Ovary (tissue), 9 donors: ENCODE results near the gene MYO9B. TPM values are rescaled to one million over a fixed set of nuclear protein-coding genes. Genes with fewer than 3 reads are reported as not detected.
A peak's percentile ranks its signal among the peaks of the same experiment; 100 is the strongest.

Experiments
- DNase-seq, 5 donors: peaks; one replicate each; pipeline ENCODE4 v3.0.0-alpha.2; 2019 to 2020
- H3K27ac ChIP-seq, 2 donors: fragments of 200-600 bp; one replicate each; pipeline versions ENCODE4 v1.5.1 to v1.8.0; 2019 to 2022
- H3K27me3 ChIP-seq: fragments of 200-600 bp; one replicate; pipeline ENCODE4 v1.8.0; 2022
- H3K36me3 ChIP-seq: fragments of 200-600 bp; sonication (generic); one replicate; pipeline ENCODE4 v1.5.1; 2019
- H3K4me1 ChIP-seq: one replicate; pipeline ENCODE4 v1.8.1; 2013; ENCODE audit warnings: mild to moderate bottlenecking, moderate library complexity; ENCODE audit not compliant: insufficient read depth
- H3K4me3 ChIP-seq: fragments of 200-600 bp; sonication (generic); one replicate; pipeline ENCODE4 v1.5.1; 2017
- H3K9me3 ChIP-seq, 2 donors: fragments of 200-600 bp in 1 of 2; sonication (generic) in 1 of 2; one replicate each; pipeline versions ENCODE4 v1.5.1 to v1.8.1; 2013 to 2019; ENCODE audit warnings: mild to moderate bottlenecking in 1 of 2, moderate library complexity in 1 of 2
- CTCF ChIP-seq, 3 donors: fragments of 450-650 bp in 2 of 3; fragments of 200-600 bp in 1 of 3; IDR thresholded peaks; one replicate each; pipeline versions ENCODE4 v1.5.1 to v1.8.0; 2016 to 2022; ENCODE audit warnings: antibody characterized with exemption in 3 of 3, mild to moderate bottlenecking in 1 of 3
- EP300 ChIP-seq: sonication (generic); formaldehyde crosslinking; IDR thresholded peaks from one replicate; pipeline ENCODE4 v1.6.1; 2017; ENCODE audit warnings: antibody characterized with exemption
- POLR2A ChIP-seq: fragments of 450-650 bp; IDR thresholded peaks from one replicate; pipeline ENCODE4 v1.6.1; 2017; ENCODE audit warnings: antibody characterized with exemption, mild to moderate bottlenecking, moderate library complexity
- WGBS, 3 donors: extraction: QIAGEN DNeasy Blood & Tissue Kit in 1 of 3; methylation state at CpG; one replicate each; pipeline versions ENCODE4 v1.1.5 to v1.1.7; 2013 to 2017; 5-methylcytosine and 5-hydroxymethylcytosine counted together
- intact Hi-C, 4 donors: fragments of 100-400 bp; cut with DNase I; formaldehyde crosslinking; loops; one replicate each; pipeline versions ENCODE4 v1.11.0 to v1.15.1; 2022 to 2023
- polyA plus RNA-seq, 2 donors: library from polyadenylated mRNA; stranded (reverse); fragments of 200-250 nt in 1 of 2; fragments of 350-450 nt in 1 of 2; fragmentation: Illumina TruSeq in 1 of 2; extraction: RNeasy Lipid Tissue Mini Kit (QIAGEN cat#74804) in 1 of 2; gene quantifications; one replicate each; pipeline ENCODE4 v1.2.3, GENCODE V29; 2013 to 2014
- total RNA-seq, 7 donors: library from RNA; depleted of rRNA in 2 of 7; stranded (reverse); fragments of >200 nt in 2 of 7; fragmentation: NEBNext Ultra II Directional in 3 of 7; extraction: Animal tissue kit (Norgen Biotek cat#: 25700) in 3 of 7; gene quantifications; one replicate each; pipeline versions ENCODE4 v1.1.0 to v1.2.4, GENCODE V29; 2016 to 2023
- donor health status: DM: no; HTN: no; CAD: no; lungs with moderate emphysema.
- donor health status: DM: no; HTN: no; CAD: no.
- donor health status: Bipolar disorder and iron deficiency.
- donor health status: DM: yes; HTN: yes; CAD: no.
- donor health status: DM: no; HTN: no; CAD: no.
- donor health status: DM: yes; HTN: yes; CAD: no.

MYO9B gene
- total and polyA plus RNA-seq, 9 donors: 17.9 to 56.3 (median 34.1) TPM

- 62 to 68% (median 63%) methylated on average over 21 of the region's 21 CpGs for WGBS, 3 donors
- no peaks in the 10 kb centered on the region for H3K36me3 ChIP-seq
- H3K4me3 ChIP-seq: no peak overlapping the region
- H3K27ac ChIP-seq: no peak overlapping the region
- TF ChIP-seq POLR2A (no peak), EP300 (no peak), CTCF (IDR thresholded peaks at IDR 0.05) (no peak)
- H3K4me1 ChIP-seq: peaks cover 4% of the 10 kb centered on the region
- H3K9me3 ChIP-seq: no peaks in the 10 kb centered on the region
- intact Hi-C loops: no loop called here
- no peaks in the 10 kb centered on the region for H3K27me3 ChIP-seq
- DNase-seq: peak in 2 of 5 donors; percentile 49 to 59
These were observed 172.6 kb downstream of the MYO9B start for GRCh38 chr19:17248011-17248776.

DNA sequence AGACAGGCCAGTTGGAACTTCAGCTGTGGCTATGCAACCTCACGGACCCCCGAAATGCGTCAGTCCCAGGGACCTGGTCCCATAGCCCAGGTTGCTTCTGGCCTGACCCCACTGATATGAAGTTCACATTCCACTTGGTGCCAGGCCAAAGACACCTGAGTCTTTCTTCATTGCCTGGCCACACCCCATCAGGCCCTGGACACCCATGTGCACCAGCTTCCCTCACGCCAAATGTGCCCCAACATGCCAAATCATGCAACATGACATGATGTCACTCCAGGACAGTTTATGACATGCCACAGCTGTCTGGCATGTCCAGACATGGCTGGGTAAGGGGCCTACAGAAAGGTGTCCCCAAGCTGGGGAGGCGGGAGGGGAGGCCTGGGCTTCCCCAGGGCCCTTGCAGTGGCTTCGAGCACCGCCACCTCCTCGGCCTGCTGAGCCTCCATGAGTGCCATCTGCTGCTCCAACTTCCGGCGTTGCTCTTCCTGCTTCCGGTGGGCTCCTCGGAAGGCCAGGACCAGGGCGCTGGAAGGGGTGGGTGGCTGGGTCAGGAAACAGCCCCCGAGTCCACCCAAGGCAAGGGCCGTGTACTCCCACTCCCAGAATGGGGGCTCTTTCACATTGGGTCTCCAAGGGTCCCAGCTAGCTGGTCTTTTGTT is 174.4 kb downstream of the MYO9B start:
- no peak overlapping the region for H3K4me3 ChIP-seq
- TF ChIP-seq EP300: no peak
- no peak for TF ChIP-seq POLR2A
- TF ChIP-seq CTCF (IDR thresholded peaks at IDR 0.05): no peak
- no peak overlapping the region for H3K27ac ChIP-seq
- WGBS, 3 donors: 83 to 86% (median 86%) methylated on average over 15 of the region's 15 CpGs
- intact Hi-C loops: no loop called here
- no peak for DNase-seq
- H3K4me1 ChIP-seq: peaks cover 4% of the 10 kb centered on the region
- H3K9me3 ChIP-seq: no peaks in the 10 kb centered on the region
- no peaks in the 10 kb centered on the region for H3K27me3 ChIP-seq
- H3K36me3 ChIP-seq: no peaks in the 10 kb centered on the region

DNA sequence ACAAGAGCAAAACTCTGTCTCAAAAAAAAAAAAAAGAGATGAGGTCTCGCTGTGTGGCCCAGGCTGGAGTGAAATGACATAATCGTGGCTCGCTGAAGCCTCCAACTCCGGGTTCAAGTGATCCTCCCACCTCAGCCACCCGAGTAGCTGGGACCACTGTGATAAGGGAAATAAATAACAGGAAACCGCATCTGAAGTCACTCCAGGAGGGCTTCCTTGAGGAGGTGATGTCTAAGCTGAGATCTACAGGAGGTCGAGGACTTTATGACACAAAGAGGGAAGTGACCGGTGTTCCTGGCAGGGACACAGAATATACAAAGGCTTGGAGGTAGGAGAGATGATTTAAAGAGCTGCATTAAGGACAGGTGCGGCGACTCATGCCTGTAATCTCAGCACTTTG is 179.1 kb downstream of the MYO9B start:
- Histone ChIP-seq H3K27me3 (no peaks in the 10 kb centered on the region), H3K4me1 (no peaks in the 10 kb centered on the region), H3K27ac (no peak overlapping the region), H3K9me3 (no peaks in the 10 kb centered on the region), H3K4me3 (no peak overlapping the region), H3K36me3 (no peaks in the 10 kb centered on the region)
- no peak for TF ChIP-seq CTCF (IDR thresholded peaks at IDR 0.05)
- TF ChIP-seq EP300: no peak
- no peak for TF ChIP-seq POLR2A
- intact Hi-C loops: no loop called here
- no peak for DNase-seq
- WGBS, 3 donors: 74 to 83% (median 79%) methylated on average over 10 of the region's 10 CpGs

DNA sequence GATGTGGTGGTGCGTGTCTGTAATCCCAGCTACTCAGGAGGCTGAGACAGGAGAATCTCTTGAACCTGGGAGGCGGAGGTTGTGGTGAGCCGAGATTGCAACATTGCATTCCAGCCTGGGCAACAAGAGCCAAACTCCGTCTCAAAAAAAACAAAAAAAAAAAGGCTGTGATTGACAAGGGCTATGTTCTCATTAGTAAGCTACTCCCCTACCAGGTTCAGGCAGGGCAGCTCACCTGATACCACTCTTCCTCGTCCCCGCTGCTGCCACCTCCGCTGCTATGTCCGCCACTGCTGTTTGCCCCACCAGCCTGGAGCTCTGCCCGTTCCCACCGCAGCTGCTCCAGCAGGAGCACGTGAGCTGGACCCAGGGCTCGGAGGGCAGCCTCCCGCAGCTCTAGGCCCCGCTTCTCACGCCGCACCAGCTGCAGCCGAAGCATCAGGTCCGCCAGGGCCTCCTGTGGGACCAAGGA is 179.6 kb downstream of the MYO9B start:
- no peak for DNase-seq
- WGBS, 3 donors: 58 to 68% (median 65%) methylated on average over 18 of the region's 18 CpGs
- Histone ChIP-seq H3K27ac (no peak overlapping the region), H3K27me3 (no peaks in the 10 kb centered on the region), H3K9me3 (no peaks in the 10 kb centered on the region), H3K36me3 (no peaks in the 10 kb centered on the region), H3K4me3 (no peak overlapping the region), H3K4me1 (no peaks in the 10 kb centered on the region)
- intact Hi-C loops: no loop called here
- TF ChIP-seq POLR2A (no peak), EP300 (no peak), CTCF (IDR thresholded peaks at IDR 0.05) (no peak)
